Measurements from ENCODE around the gene C2orf69. TPM values are rescaled to one million over a fixed set of nuclear protein-coding genes. Genes with fewer than 3 reads are reported as not detected.

The C2orf69 gene
- total and polyA plus RNA-seq, 2 of the 13 experiments (the other 11 are each of a cell fraction or from before 2014, with no cell fraction given), result 4.8 to 19.3 TPM

DNA sequence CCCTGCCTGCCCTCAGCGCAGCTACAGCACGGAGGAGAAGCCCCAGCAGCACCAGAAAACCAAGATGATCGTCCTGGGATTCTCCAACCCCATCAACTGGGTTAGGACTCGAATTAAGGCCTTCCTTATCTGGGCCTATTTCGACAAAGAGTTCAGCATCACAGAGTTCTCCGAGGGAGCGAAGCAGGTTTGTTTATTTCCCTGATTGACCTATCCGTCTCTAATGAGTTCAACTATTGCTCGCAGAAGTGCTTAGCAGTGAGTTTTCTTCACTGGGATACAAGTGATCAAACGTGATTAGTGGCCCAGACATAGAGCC is 44.9 kb downstream of the C2orf69 start (continued):
- TF ChIP-seq, protein P1, sequence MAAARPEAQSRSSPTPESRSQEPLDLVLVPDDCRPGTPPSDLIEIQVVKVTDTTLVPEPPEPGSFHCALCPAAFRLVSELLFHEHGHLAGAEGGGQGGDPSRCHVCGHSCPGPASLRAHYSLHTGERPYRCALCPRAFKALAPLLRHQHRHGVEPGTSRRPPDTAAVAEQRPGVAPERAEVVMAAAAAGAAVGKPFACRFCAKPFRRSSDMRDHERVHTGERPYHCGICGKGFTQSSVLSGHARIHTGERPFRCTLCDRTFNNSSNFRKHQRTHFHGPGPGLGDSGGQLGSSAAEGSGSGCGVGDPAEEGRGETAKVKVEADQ (CRISPR knock-in tag; IDR thresholded peaks at IDR 0.05; ENCODE audit: borderline replicate concordance), result 0 out of 2 replicates have a peak, but pooled peaks have one; percentile 26

DNA sequence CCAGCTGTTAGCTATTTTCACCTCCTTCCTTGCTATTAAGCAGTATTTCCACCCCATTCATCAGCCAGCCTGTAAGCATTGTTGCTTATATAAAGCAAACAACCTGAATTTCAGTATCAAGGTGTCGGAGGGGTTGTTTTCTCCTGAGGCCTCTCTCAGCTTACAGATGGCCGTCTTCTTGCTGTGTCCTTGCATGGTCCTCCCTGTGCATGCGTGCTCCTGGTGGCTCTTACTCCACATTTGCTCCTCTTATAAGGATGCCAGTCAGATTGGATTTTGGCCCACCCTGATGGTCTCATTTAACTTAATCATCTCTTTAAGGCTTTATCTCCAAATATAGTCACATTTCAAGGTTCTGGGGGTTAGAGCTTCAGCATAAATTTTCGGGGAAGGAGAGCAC is 46.9 kb downstream of the C2orf69 start:
- BruUV-seq (replicated peaks), result no TSS peak
- intact Hi-C loops (cut with micrococcal nuclease; ENCODE audit: unreplicated experiment) (no loop called here), in situ Hi-C loops (cut with HindIII; ENCODE audit: extremely low pct_ligation_motif_present, low pct_unique_long_range_greater_than_20kb) (loop anchor here (25.0 kb wide), 1 partner anchor 854 kb away; the partner anchor contains the start of gene BZW1)
- H3K9me3 ChIP-seq (ENCODE audit: low read length), result no peaks in the 10 kb centered on the region
- ChIA-PET POLR2A (no interaction called here), CTCF (ENCODE audit: low intra/inter-chr PET ratio, low total read pairs) (no interaction called here)
- H3K27ac ChIP-seq (ENCODE audit: extremely low read length, insufficient read depth, low read length), result no peak overlapping the region
- FAIRE-seq (no peak), DNase-seq (ENCODE audit: low spot score) (no peak), ATAC-seq (no peak)
- no peak overlapping the region for H3K9ac ChIP-seq (ENCODE audit: insufficient read depth, low read depth, low read length)
- WGBS (ENCODE audit: low lambda C conversion rate), result 96% methylated on average over 4 of the region's 4 CpGs
- no peak overlapping the region for H2AFZ ChIP-seq (ENCODE audit: low read length)
- H3K4me2 ChIP-seq (ENCODE audit: low read depth, low read length), result peak overlapping the region; percentile 90
- peaks cover 55% of the 10 kb centered on the region for H3K79me2 ChIP-seq (ENCODE audit: insufficient read depth, low read length)
- TF ChIP-seq ZFAT (CRISPR knock-in tag; conservative IDR thresholded peaks at IDR 0.05) (no peak), MZF1 (CRISPR knock-in tag; IDR thresholded peaks at IDR 0.05; ENCODE audit: borderline replicate concordance) (no peak), LCORL (IDR thresholded peaks at IDR 0.05) (no peak), LCORL (CRISPR knock-in tag; IDR thresholded peaks at IDR 0.05) (0 out of 2 replicates have a peak, but pooled peaks have one; percentile 8), ZNF24 (IDR thresholded peaks at IDR 0.05) (no peak), ZNF263 (CRISPR knock-in tag; IDR thresholded peaks at IDR 0.05) (peak; percentile 67; the same call in 1 of the 2 replicates), ZNF773 (CRISPR knock-in tag; IDR thresholded peaks at IDR 0.05; ENCODE audit: borderline replicate concordance) (no peak)
- TF ChIP-seq, protein P2, sequence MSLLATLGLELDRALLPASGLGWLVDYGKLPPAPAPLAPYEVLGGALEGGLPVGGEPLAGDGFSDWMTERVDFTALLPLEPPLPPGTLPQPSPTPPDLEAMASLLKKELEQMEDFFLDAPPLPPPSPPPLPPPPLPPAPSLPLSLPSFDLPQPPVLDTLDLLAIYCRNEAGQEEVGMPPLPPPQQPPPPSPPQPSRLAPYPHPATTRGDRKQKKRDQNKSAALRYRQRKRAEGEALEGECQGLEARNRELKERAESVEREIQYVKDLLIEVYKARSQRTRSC (CRISPR knock-in tag; IDR thresholded peaks at IDR 0.05; ENCODE audit: low read depth), result no peak
- TF ChIP-seq, protein P3, sequence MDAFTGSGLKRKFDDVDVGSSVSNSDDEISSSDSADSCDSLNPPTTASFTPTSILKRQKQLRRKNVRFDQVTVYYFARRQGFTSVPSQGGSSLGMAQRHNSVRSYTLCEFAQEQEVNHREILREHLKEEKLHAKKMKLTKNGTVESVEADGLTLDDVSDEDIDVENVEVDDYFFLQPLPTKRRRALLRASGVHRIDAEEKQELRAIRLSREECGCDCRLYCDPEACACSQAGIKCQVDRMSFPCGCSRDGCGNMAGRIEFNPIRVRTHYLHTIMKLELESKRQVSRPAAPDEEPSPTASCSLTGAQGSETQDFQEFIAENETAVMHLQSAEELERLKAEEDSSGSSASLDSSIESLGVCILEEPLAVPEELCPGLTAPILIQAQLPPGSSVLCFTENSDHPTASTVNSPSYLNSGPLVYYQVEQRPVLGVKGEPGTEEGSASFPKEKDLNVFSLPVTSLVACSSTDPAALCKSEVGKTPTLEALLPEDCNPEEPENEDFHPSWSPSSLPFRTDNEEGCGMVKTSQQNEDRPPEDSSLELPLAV (CRISPR knock-in tag; conservative IDR thresholded peaks at IDR 0.05; ENCODE audit: low read depth), result no peak
- H3K27me3 ChIP-seq (ENCODE audit: control insufficient read depth in 1 of 2, insufficient read depth in 2 of 2, low read length in 2 of 2), result no peaks in the 10 kb centered on the region; a peak in 1 of 5 replicates
- H3K4me1 ChIP-seq (ENCODE audit: insufficient read depth, low read length), result peaks cover 38% of the 10 kb centered on the region
- peak overlapping the region in 1 of 3 experiments; percentile 94; a peak in 1 of 6 replicates for H3K4me3 ChIP-seq (replicated peaks in 1 of 3; ENCODE audit: insufficient read depth in 1 of 3, low read depth in 2 of 3, low read length in 3 of 3)
- peaks cover 9% of the 10 kb centered on the region for H4K20me1 ChIP-seq (ENCODE audit: insufficient read depth, low read length)
- peaks cover 7 to 52% of the 10 kb centered on the region in 2 experiments; a peak in 4 of 5 replicates for H3K36me3 ChIP-seq (replicated peaks in 1 of 2; ENCODE audit: control insufficient read depth in 1 of 2, insufficient read depth in 2 of 2, low read length in 2 of 2)

Measured in HepG2 (cell line).